NCI-H1436 (cell line): ENCODE measurements around the gene SSBP3.

Experiments
- DNase-seq: peaks from one replicate; lab custom pipeline; 2025; lab: John Stamatoyannopoulos, UW

Gene SSBP3

GRCh38 chr1:54302951-54303843, 103.0 kb downstream of the SSBP3 start:
- peak; percentile 81 for DNase-seq

GRCh38 chr1:54302549-54302948, 103.6 kb downstream of the SSBP3 start:
- no peak for DNase-seq

GRCh38 chr1:54301497-54301896, 104.7 kb downstream of the SSBP3 start:
- no peak for DNase-seq

- DNase-seq = no peak
These were observed 105.8 kb downstream of the SSBP3 start for GRCh38 chr1:54300401-54300800.

- no peak for DNase-seq
These were observed 107.2 kb downstream of the SSBP3 start for GRCh38 chr1:54299037-54299436.

GRCh38 chr1:54298284-54299033, 107.7 kb downstream of the SSBP3 start:
- no peak for DNase-seq

- peak; percentile 23 for DNase-seq
These were observed 108.5 kb downstream of the SSBP3 start for GRCh38 chr1:54297596-54298283.

- peak; percentile 25 for DNase-seq
These were observed 109.5 kb downstream of the SSBP3 start for GRCh38 chr1:54296666-54297065.

GRCh38 chr1:54294887-54295286, 111.3 kb downstream of the SSBP3 start:
- no peak for DNase-seq

GRCh38 chr1:54292002-54292911, 113.9 kb downstream of the SSBP3 start:
- no peak for DNase-seq

GRCh38 chr1:54291276-54292001, 114.8 kb downstream of the SSBP3 start:
- DNase-seq = peak; percentile 41

GRCh38 chr1:54290506-54291184, 115.5 kb downstream of the SSBP3 start:
- no peak for DNase-seq

GRCh38 chr1:54289712-54290233, 116.4 kb downstream of the SSBP3 start:
- no peak for DNase-seq

- no peak for DNase-seq
These were observed 118.4 kb downstream of the SSBP3 start for GRCh38 chr1:54287801-54288211.

- peak; percentile 31 for DNase-seq
These were observed 119.0 kb downstream of the SSBP3 start for GRCh38 chr1:54287176-54287650.

GRCh38 chr1:54285815-54286345, 120.3 kb downstream of the SSBP3 start:
- no peak for DNase-seq

GRCh38 chr1:54284781-54285529, 121.2 kb downstream of the SSBP3 start:
- DNase-seq = no peak

- no peak for DNase-seq
These were observed 122.4 kb downstream of the SSBP3 start for GRCh38 chr1:54283635-54284385.
